OCI-LY1 (cell line): Measurements from ENCODE around the gene MAP1S.

ENCODE experiments used
- CTCF ChIP-seq: fragments of 200-600 bp; sonication (generic), shearing (Covaris generic); IDR thresholded peaks from 2 replicates; pipeline ENCODE4 v1.5.1; 2017; ENCODE audit warnings: mild to moderate bottlenecking, antibody characterized with exemption, low read length, moderate library complexity, mixed read lengths
- EZH2 ChIP-seq: fragments of 200-600 bp; sonication (generic), shearing (Covaris generic); IDR thresholded peaks from 2 replicates; pipeline ENCODE4 v1.8.0; 2017; ENCODE audit warnings: borderline replicate concordance, mixed run types, mild to moderate bottlenecking, antibody characterized with exemption, low read length, moderate library complexity, mixed read lengths

- TF ChIP-seq CTCF (no peak), EZH2 (no peak)
Measured at GRCh38 chr19:17711851-17712250, 7.4 kb upstream of the MAP1S start.
